HG03108 (cell line): Measurements from ENCODE around the gene FAM120C.

Experiments
- ATAC-seq: cut with Tn5 transposase; IDR thresholded peaks from one replicate; pipeline ENCODE4 v1.9.1; 2021; ENCODE audit warnings: moderate library complexity; ENCODE audit not compliant: unreplicated experiment

FAM120C gene

GRCh38 chrX:54171527-54172250, 11.4 kb downstream of the FAM120C start:
- ATAC-seq = no peak

DNA sequence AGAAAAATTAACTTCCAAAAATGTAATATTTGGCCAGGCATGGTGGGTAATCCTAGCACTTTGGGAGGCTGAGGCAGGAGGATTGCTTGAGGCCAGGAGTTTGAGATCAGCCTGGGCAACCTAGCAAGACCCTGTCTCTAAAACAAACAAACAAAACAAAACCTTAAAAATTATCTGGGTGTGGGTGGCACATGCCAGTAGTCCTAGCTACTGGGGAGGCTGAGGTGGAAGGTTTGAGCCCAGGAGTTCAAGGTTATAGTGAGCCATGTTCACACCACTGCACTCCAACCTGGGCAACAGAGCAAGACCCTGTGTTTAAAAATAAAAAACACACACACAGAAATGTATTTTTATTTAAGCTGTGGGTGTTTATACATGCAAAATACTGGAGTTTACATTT, 12.0 kb downstream of the FAM120C start:
- no peak for ATAC-seq

GRCh38 chrX:54166915-54167314, 16.1 kb downstream of the FAM120C start:
- no peak for ATAC-seq

DNA sequence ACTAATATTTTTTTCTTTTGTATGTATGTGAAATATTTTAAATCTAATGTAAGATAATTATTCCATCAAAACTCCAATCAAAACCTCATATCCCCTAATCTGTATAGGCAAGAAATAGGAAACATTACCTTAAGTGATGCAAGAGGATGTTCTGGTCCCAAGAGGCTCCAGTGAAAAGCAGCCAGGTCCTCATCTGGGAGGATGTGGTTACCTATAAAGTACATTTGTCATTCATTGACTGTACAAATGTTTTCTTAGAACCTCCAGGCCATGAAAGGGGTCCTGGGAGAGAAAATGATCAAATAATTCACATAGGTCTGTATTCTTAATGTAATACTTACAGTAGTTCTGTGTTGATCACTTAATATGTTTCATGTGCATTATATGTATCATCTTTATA, 25.5 kb downstream of the FAM120C start:
- ATAC-seq = peak; percentile 66

DNA sequence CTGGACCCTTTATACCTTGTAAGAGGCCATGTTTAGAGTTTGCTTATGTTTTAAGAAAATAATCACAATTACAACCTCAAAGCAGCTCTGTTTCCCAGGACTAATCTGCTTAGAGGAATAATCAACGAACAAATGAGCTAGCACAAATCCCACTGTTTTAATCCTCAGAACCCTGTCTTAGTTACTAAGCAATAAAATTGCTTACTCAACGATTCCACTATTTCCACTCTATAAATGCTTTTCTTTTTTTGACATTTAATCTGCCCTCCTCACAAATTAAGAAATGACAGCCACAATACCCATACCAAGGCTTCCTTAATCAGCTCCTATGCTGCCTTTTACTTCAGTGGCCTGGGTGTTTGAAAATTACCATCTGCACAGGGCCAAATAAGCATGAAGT, 48.8 kb downstream of the FAM120C start:
- ATAC-seq = no peak

DNA sequence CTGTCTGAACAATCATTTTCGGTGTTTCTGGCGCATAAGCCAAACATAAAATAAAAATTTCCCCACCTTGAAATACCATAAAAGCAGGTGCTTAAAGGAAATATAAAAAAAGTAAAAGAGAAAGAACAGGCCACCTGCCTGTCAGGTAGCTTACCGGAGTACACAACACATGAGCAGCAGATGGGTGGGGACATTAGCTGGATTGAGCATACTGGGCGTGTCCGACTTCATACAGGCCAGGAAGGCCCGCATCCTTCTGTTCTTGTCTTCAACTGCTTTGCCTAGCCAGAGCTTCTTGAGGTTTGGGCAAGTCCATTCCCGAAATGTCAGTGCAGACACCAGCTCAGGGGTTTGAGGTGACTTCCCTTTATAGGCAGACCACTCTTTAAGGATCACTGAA, 66.7 kb downstream of the FAM120C start:
- no peak for ATAC-seq

- no peak for ATAC-seq
Observed at GRCh38 chrX:54093571-54093970, 89.5 kb downstream of the FAM120C start.

DNA sequence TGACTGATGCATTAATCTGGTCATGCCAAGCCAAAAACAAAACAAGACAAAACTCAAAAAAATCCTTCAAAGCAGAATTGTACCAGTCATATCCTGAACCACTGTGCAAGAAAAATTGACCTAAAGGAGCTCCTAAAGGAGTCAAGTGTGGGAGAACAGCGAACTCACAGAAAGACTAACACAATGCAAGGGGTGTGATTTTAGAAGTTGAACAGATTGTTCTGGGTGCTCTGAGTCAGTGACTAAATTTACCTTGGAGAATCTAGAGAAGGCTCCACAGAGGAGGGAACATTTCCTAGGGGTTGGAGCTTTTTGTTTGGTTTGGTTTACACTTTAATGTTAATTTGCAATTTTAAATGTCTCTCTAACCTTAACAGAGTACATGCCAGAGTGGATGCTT, 89.9 kb downstream of the FAM120C start:
- no peak for ATAC-seq

DNA sequence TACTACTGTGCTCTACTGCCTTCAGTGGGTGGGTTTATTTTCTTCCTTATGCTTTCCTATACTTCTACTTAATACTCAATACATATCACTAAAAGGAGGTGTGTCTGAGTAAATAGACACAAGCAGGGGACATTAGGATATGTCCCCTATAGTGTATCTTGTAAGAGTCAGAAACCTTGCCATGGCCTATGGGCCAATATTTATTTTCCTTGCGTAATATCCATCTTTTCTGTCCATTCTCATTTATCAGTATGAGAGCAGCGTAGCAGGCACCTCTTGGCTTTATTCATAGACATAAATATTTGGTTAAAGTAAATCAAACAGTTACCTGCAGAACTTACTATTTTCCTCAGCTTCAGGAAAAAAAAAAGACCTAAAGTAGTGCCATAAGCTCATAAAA, 92.2 kb downstream of the FAM120C start:
- ATAC-seq = no peak

- ATAC-seq = no peak
Observed at GRCh38 chrX:54089191-54089590, 93.9 kb downstream of the FAM120C start.

DNA sequence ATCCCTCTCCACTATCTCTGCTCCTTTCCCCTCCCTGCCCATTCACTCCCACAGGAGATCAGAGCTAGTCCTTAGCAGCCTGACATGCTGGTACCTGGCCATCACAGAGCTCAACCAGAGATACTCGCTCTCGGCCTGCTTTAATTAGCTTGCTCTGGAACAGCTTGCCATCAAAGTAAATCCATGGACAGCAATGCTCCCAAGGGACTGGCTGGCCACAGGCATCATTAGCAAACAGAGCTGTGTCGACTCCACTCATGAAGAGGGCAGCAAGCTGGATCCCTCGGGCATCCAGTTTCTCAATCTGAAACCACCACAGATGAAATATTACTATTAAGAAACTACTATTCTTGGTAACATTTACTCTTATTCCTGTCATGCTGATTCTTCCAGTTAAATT, 95.4 kb downstream of the FAM120C start:
- no peak for ATAC-seq

DNA sequence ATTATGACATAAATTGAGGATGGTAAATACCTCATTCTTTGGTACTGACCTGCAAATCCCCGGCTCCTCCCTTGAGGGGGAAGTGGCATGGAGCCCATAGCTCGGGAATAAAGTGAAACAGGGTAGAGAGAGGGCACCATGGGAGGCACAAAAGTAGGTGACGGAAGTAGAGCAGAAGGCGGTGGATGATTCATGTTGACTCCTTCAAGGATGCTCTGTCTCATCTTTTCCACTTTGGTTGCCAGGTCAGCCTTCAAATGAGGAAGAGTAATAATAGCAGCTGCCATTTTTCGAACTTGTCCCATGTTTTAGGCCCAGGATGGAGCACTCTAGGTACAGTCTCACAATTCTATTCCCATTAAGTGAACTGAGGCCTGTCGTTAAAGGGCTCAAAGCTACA, 97.4 kb downstream of the FAM120C start:
- no peak for ATAC-seq

GRCh38 chrX:54076903-54077302, 106.2 kb downstream of the FAM120C start:
- no peak for ATAC-seq

GRCh38 chrX:54074826-54075225, 108.2 kb downstream of the FAM120C start:
- no peak for ATAC-seq

DNA sequence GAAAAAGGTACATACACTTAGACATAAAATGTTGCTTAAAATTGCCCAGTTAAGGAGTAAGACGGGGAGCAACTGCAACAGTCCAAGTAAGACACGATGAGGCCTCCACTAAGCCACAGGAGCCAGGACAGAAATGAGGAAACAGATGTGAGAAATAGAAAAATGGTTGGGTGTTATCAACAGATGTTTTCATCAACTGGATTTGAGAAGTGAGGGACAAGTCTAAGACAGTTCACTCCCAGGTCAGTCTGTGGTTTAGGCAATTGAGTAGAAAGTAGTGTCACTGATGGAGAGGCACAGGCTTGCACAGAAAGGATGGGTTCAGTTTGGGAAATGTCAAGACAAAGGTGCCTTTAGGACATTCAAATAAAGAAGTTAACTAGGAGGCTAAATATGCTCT, 115.3 kb downstream of the FAM120C start:
- no peak for ATAC-seq

DNA sequence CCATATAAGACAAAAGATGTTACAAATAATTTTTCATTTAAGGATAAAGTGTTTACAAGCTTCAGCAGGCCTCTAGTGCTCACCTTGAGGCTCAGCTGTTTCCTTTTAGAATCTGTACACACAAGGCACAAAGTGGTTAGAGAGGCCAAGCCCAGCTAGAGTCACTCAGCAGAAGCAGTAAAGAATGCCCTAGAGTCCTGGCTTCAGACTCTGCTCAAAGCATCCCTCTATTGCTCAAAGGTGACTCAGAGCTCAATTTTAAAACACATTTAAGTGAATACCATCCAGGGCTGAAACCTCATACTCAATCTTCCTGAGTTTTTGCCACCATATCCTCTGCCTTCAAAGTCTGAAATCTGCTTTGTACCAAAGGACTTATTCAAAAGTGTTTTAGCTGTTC, 116.2 kb downstream of the FAM120C start:
- no peak for ATAC-seq

DNA sequence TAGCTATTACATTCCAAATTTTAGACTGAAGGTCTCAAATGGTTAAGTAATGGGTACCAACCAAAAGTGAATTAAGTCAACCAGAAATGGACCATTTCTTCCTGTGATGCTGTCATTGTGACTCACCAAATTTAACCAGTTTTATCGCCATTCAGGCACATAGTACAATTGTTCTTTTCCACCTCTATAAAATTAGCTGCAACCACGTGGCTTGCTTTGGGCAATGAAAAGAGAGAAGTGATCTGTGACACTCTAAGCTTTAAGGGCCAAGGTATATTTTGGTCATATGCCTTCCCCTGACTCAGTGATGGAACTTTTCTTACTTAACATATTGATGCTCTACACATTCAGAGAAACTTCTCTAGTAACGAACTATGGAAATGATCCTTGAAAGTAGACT, 118.5 kb downstream of the FAM120C start:
- no peak for ATAC-seq

DNA sequence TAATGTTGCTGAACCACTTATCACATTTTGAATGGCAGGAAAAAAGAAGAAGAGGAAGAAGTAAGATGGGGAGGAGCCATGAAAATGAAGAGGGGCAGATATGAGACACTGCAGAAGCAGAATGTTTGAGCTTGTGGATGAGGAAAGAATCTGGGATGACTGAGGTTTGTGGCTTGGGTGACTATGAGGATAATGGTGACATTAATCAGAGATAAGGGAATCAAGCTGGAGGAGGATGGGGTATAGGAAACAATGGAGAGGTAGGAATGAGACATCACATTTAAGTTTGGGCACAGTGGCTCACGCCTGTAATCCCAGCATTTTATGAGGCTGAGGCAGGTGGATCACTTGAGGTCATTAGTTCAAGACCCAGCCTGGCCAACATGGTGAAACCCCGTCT, 119.7 kb downstream of the FAM120C start:
- no peak for ATAC-seq

GRCh38 chrX:54049801-54050200, 133.3 kb downstream of the FAM120C start:
- no peak for ATAC-seq

- no peak for ATAC-seq
Observed at GRCh38 chrX:54048412-54048811, 134.6 kb downstream of the FAM120C start.

DNA sequence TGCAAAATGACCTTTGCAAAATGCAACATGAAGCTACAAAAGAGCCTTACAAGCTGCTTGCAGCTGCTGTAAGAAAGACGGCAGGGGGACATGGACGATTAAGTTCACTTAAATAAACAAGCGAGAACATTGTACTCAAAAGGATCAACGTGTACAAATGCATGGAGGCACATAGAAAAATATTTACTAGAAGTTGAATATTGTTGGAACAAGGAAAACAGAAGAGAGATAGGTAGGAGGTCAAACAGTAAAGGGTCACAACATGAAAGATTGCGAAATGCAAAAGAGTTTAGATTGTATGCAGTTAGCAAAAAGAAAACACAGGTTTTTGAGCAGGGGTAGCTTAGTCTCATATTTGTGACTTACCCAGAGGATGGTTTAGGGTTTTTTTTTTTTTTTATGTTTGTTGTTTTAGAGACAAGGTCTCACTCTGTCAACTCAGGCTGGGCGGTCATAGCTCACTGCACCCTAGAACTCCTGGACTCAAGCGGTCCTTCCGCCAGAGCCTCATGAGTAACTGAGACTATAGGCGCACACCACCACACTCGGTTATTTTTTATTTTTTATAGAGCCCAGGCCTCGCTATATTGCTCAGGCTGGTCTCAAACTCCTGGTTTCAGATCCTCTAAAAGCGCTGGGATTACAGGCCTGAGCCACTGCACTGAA, 137.4 kb downstream of the FAM120C start:
- ATAC-seq = no peak

GRCh38 chrX:54044877-54045338, 138.1 kb downstream of the FAM120C start:
- peak; percentile 2 for ATAC-seq
